Osteoblast (primary cell): Measurements from ENCODE around the gene KLHL20. TPM values are rescaled to one million over a fixed set of nuclear protein-coding genes. Genes with fewer than 3 reads are reported as not detected.

Experiments
- DNase-seq: peaks from one replicate; pipeline ENCODE4 v3.0.0; 2011; ENCODE audit warnings: low spot score, mixed read lengths; ENCODE audit not compliant: insufficient read length; ENCODE audit errors: missing footprints
- H2AFZ ChIP-seq: 2 replicates; pipeline ENCODE4 v1.6.0; 2011; ENCODE audit warnings: mild to moderate bottlenecking, low read length
- H3K27ac ChIP-seq: 2 replicates; pipeline ENCODE4 v1.5.1; 2011; ENCODE audit warnings: mild to moderate bottlenecking, low read depth, low read length, moderate library complexity
- H3K27me3 ChIP-seq: 2 replicates; pipeline ENCODE4 v1.6.0; 2012; ENCODE audit warnings: mild to moderate bottlenecking, control low read depth, inconsistent platforms, low read length, moderate library complexity; ENCODE audit not compliant: insufficient read depth
- H3K36me3 ChIP-seq: 2 replicates; pipeline ENCODE4 v1.5.1; 2011; ENCODE audit warnings: mild to moderate bottlenecking, low read length, control low read depth, moderate library complexity; ENCODE audit not compliant: insufficient read depth
- H3K4me1 ChIP-seq: 2 replicates; pipeline ENCODE4 v1.5.1; 2011; ENCODE audit warnings: mild to moderate bottlenecking, low read length, control low read depth, moderate library complexity; ENCODE audit not compliant: insufficient read depth
- H3K4me2 ChIP-seq: 2 replicates; pipeline ENCODE4 v1.6.0; 2011; ENCODE audit warnings: mild to moderate bottlenecking, low read length; ENCODE audit not compliant: insufficient read depth
- H3K4me3 ChIP-seq: fragments of 200-600 bp; sonication (generic); 3 replicates; pipeline ENCODE4 v1.5.1; 2012; ENCODE audit warnings: mild to moderate bottlenecking, low read length, inconsistent platforms; ENCODE audit not compliant: insufficient read depth
- H3K79me2 ChIP-seq: 2 replicates; pipeline ENCODE4 v1.6.0; 2012; ENCODE audit warnings: mild to moderate bottlenecking, low read length, control low read depth, inconsistent platforms; ENCODE audit not compliant: insufficient read depth
- H3K9me3 ChIP-seq: 2 replicates; pipeline ENCODE4 v1.5.1; 2011; ENCODE audit warnings: low read depth, low read length, control low read depth
- H4K20me1 ChIP-seq: 2 replicates; pipeline ENCODE4 v1.6.0; 2012; ENCODE audit warnings: mild to moderate bottlenecking, low read length, control low read depth; ENCODE audit not compliant: insufficient read depth
- CTCF ChIP-seq: IDR thresholded peaks from 2 replicates; pipeline ENCODE4 v1.5.1; 2011; ENCODE audit warnings: mild to moderate bottlenecking, low read depth, low read length, moderate library complexity; ENCODE audit errors: extremely low read depth
- small RNA-seq: library from RNA; depleted of rRNA; stranded (forward); fragments of <200 nt; gene quantifications from one replicate; pipeline ENCODE3, GENCODE V24; 2012
- total RNA-seq: library from RNA; depleted of rRNA; stranded (reverse); fragments of >200 nt; gene quantifications from 2 replicates; pipeline ENCODE4 v1.2.3, GENCODE V29; 2012

Gene KLHL20
- total RNA-seq, 1 donor: 26.4 TPM

- no peak overlapping the region for H3K4me2 ChIP-seq
- no peak overlapping the region for H2AFZ ChIP-seq
- H3K36me3 ChIP-seq: peaks cover 26% of the 10 kb centered on the region
- H3K27me3 ChIP-seq: no peaks in the 10 kb centered on the region
- TF ChIP-seq CTCF: no peak
- no peaks in the 10 kb centered on the region for H3K4me1 ChIP-seq
- H3K4me3 ChIP-seq: no peak overlapping the region
- no peaks in the 10 kb centered on the region for H3K79me2 ChIP-seq
- H3K9me3 ChIP-seq: no peaks in the 10 kb centered on the region
- no peak overlapping the region for H3K27ac ChIP-seq
- no peaks in the 10 kb centered on the region for H4K20me1 ChIP-seq
- no peak for DNase-seq
These were observed 118.0 kb downstream of the KLHL20 start for GRCh38 chr1:173832748-173833147.

Small RNA genes lying within 50 kb of the gene (small RNA-seq; reads per million reads assigned to genes)
- gene BX248409.1 (not detected), gene RF00019 (not detected)

Other genes with a start within 250 kb of the KLHL20 start
- 140 and 142 TPM in 2 replicates for gene PRDX6, start 237.6 kb upstream of the KLHL20 start, total RNA-seq
- gene SLC9C2, start 111.9 kb upstream of the KLHL20 start, total RNA-seq: not detected in 2 replicates
- not detected in 2 replicates for gene TEX50, start 79.6 kb upstream of the KLHL20 start, total RNA-seq
- gene ANKRD45, start 45.1 kb upstream of the KLHL20 start, total RNA-seq: 0.72 TPM in 1 of 2 replicates, not detected in the other
- gene DARS2, start 109.7 kb downstream of the KLHL20 start, total RNA-seq: 15.6 and 17.4 TPM in 2 replicates
- gene CENPL, start 109.9 kb downstream of the KLHL20 start, total RNA-seq: 8.0 and 12.1 TPM in 2 replicates
- 177 and 220 TPM in 2 replicates for gene GAS5, start 153.0 kb downstream of the KLHL20 start, total RNA-seq
- 10.3 and 10.5 TPM in 2 replicates for gene ZBTB37, start 153.4 kb downstream of the KLHL20 start, total RNA-seq
- gene SERPINC1, start 202.3 kb downstream of the KLHL20 start, total RNA-seq: under 0.01 TPM in 1 of 2 replicates, not detected in the other